Measurements from ENCODE around the gene HAUS8.
A peak's percentile ranks its signal among the peaks of the same experiment; 100 is the strongest.

HAUS8 gene

DNA sequence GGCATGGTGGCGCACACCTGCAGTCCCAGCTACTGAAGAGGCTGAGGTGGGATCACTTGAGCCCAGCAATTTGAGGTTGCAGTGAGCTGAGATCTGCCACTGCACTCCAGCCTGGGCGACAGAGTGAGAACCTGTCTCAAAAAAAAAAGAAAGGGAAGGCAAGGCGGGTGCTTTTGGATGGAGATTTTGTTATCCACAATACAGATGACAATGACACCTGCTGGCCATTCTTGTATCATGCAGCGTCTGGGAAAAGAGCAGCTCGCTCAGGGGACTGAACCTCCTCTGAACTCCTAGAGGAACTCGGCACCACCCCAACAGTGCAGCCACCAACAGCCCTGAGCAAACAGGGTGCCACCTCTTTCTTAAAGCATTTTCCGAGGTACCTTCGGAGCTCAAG lies 22.8 kb downstream of the HAUS8 start:
- in situ Hi-C loops (cut with MboI; ENCODE audit: low sequenced_read_pairs): no loop called here
- H3K36me3 ChIP-seq (replicated peaks): peaks cover 68% of the 10 kb centered on the region
- peak; percentile 31 to 51 for DNase-seq (ENCODE audit: low spot score in 2 of 2)
- no peaks in the 10 kb centered on the region for H3K4me1 ChIP-seq
- no peaks in the 10 kb centered on the region for H3K9me3 ChIP-seq
- no peaks in the 10 kb centered on the region for H3K27me3 ChIP-seq (ENCODE audit: low read depth)
- no peak overlapping the region for H3K4me3 ChIP-seq

GRCh38 chr19:17049711-17050280 lies 25.5 kb downstream of the HAUS8 start:
- Histone ChIP-seq H3K36me3 (replicated peaks) (peaks cover 49% of the 10 kb centered on the region), H3K4me3 (no peak overlapping the region), H3K27me3 (ENCODE audit: low read depth) (no peaks in the 10 kb centered on the region), H3K9me3 (no peaks in the 10 kb centered on the region), H3K4me1 (no peaks in the 10 kb centered on the region)
- no peak for DNase-seq (ENCODE audit: low spot score in 2 of 2)
- in situ Hi-C loops (cut with MboI; ENCODE audit: low sequenced_read_pairs): no loop called here

- in situ Hi-C loops (cut with MboI; ENCODE audit: low sequenced_read_pairs): no loop called here
- DNase-seq (ENCODE audit: low spot score in 2 of 2): no peak
- peaks cover 43% of the 10 kb centered on the region for H3K36me3 ChIP-seq (replicated peaks)
These were observed 26.3 kb downstream of the HAUS8 start for GRCh38 chr19:17048885-17049453.

DNA sequence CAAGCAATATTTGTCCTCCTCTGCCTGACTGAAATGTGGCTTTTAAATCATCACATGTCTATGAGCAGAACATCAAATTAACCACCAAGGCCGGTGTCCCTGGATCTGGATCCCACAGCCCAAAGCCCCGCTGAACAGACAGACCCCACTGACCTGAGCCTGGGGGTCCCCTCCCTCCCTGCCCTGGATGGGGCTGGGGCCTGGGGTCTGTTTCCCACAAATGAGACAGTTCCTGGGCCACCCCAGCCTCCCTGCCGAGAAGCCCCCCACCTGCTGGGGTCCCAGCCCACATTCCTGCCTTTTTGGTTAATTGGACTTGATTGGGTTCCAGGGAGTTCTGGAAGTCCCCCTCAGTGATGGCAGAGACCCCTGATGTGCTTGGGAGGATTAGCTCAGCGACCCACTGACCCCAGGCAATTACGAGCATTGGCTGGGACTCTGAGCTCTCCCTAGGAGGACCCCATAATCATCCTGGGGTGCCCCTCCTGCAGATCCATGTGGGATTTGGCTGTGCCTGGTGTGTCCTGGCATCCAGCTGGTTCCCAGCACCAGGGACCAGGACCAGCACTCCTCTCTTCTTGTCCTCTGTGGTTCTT lies 29.2 kb downstream of the HAUS8 start:
- no peaks in the 10 kb centered on the region for H3K4me1 ChIP-seq
- no peaks in the 10 kb centered on the region for H3K27me3 ChIP-seq (ENCODE audit: low read depth)
- H3K36me3 ChIP-seq (replicated peaks): peaks cover 18% of the 10 kb centered on the region
- in situ Hi-C loops (cut with MboI; ENCODE audit: low sequenced_read_pairs): no loop called here
- H3K9me3 ChIP-seq: no peaks in the 10 kb centered on the region
- no peak for DNase-seq (ENCODE audit: low spot score in 2 of 2)
- H3K4me3 ChIP-seq: no peak overlapping the region

More at GRCh38 chr19:17048885-17049453, 26.3 kb downstream of the HAUS8 start:
- Histone ChIP-seq H3K27me3 (ENCODE audit: low read depth) (no peaks in the 10 kb centered on the region), H3K4me3 (no peak overlapping the region), H3K4me1 (no peaks in the 10 kb centered on the region), H3K9me3 (no peaks in the 10 kb centered on the region)

DNA sequence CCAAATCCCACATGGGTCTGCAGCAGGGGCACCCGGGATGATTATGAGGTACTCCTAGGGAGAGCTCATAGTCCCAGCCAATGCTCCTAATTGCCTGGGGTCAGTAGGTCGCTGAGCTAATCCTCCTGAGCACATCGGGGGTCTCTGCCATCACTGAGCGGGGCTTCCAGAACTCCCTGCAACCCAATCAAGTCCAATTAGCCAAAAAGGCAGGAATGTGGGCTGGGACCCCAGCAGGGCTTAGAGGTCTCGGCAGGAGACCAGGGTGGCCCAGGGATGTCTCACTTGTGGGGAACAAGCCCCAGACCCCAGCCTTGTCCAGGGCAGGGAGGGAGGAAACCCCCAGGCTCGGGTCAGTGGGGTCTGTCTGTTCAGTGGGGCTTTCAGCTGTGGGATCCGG lies 31.5 kb downstream of the HAUS8 start:
- H3K9me3 ChIP-seq: no peaks in the 10 kb centered on the region
- in situ Hi-C loops (cut with MboI; ENCODE audit: low sequenced_read_pairs): no loop called here
- no peaks in the 10 kb centered on the region for H3K27me3 ChIP-seq (ENCODE audit: low read depth)
- H3K36me3 ChIP-seq (replicated peaks): peaks cover under 1% of the 10 kb centered on the region
- no peak overlapping the region for H3K4me3 ChIP-seq
- DNase-seq (ENCODE audit: low spot score in 2 of 2): no peak
- no peaks in the 10 kb centered on the region for H3K4me1 ChIP-seq

GRCh38 chr19:17041976-17042375 lies 33.3 kb downstream of the HAUS8 start:
- Histone ChIP-seq H3K4me1 (no peaks in the 10 kb centered on the region), H3K27me3 (ENCODE audit: low read depth) (no peaks in the 10 kb centered on the region), H3K4me3 (no peak overlapping the region), H3K9me3 (no peaks in the 10 kb centered on the region), H3K36me3 (replicated peaks) (no peaks in the 10 kb centered on the region)
- in situ Hi-C loops (cut with MboI; ENCODE audit: low sequenced_read_pairs): no loop called here
- no peak for DNase-seq (ENCODE audit: low spot score in 2 of 2)

DNA sequence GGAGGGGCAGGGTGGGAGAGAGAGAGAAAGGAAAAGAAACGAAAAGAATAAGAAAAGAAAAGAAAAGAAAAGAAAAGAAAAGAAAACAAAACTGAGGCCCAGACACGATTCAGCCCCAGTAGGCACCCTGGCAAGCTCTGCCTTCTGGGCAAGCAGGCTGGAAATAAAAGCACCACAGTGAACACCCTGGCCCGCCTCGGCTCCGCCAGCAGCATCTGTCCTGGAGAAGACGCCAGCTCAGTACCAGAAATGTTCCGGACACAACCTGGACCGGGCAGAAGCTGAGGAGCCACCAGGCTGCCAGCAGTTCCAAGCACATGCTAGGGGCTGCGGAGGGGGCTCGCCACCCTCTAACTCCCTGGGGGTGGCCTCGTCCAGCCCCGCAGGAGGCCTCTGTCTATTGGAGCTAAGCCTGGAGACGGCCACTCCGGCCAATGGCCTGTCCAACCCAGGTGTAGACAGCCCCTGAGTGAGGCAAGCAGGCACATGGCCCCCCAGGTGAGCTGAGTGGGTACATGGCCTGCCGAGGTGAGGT lies 37.2 kb downstream of the HAUS8 start:
- H3K27me3 ChIP-seq (ENCODE audit: low read depth): no peaks in the 10 kb centered on the region
- in situ Hi-C loops (cut with MboI; ENCODE audit: low sequenced_read_pairs): no loop called here

DNA sequence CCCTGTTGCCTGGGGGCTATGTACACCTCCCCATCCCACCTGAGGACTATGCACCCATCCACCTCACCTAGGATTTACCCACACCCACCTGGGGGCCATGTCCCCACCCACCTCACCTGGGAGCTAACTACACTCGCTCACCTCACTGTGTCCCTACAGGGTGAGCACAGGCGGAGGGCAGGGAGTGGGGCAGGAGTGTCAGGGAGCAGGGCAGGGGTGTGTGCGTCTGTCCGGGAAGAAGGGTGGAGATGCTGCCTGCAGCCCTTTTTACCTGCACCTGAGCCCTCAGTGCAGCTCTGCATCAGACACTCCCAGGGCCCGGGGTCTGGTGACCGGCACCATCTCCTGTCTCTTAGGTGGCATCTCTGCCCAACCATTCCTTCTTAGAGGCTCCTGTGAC lies 38.1 kb downstream of the HAUS8 start:
- H3K4me3 ChIP-seq: no peak overlapping the region
- H3K9me3 ChIP-seq: no peaks in the 10 kb centered on the region
- DNase-seq (ENCODE audit: low spot score in 2 of 2): no peak
- H3K36me3 ChIP-seq (replicated peaks): no peaks in the 10 kb centered on the region
- H3K4me1 ChIP-seq: no peaks in the 10 kb centered on the region
- in situ Hi-C loops (cut with MboI; ENCODE audit: low sequenced_read_pairs): no loop called here
- no peaks in the 10 kb centered on the region for H3K27me3 ChIP-seq (ENCODE audit: low read depth)

More for the DNA sequence above, 37.2 kb downstream of the HAUS8 start:
- DNase-seq (ENCODE audit: low spot score in 2 of 2): no peak
- Histone ChIP-seq H3K36me3 (replicated peaks) (no peaks in the 10 kb centered on the region), H3K4me1 (no peaks in the 10 kb centered on the region), H3K9me3 (no peaks in the 10 kb centered on the region), H3K4me3 (no peak overlapping the region)

DNA sequence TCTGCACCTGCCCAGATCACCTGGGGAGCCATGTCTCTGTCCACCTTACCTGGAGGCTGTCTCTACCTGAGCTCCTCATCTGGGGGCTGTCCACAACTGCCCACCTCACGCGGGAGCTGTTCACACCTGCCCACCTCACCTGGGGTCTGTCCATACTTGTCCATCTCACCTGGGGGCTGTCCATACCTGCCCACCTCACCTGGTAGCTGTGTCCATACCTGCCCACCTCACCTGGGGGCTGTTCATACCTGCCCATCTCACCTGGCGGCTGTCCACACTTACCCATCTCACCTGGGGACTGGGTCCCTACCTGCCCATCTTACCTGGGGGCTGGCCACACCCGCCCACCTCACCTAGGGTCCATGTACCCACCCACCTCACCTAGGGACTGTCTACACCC lies 38.6 kb downstream of the HAUS8 start:
- in situ Hi-C loops (cut with MboI; ENCODE audit: low sequenced_read_pairs): no loop called here
- H3K27me3 ChIP-seq (ENCODE audit: low read depth): no peaks in the 10 kb centered on the region

DNA sequence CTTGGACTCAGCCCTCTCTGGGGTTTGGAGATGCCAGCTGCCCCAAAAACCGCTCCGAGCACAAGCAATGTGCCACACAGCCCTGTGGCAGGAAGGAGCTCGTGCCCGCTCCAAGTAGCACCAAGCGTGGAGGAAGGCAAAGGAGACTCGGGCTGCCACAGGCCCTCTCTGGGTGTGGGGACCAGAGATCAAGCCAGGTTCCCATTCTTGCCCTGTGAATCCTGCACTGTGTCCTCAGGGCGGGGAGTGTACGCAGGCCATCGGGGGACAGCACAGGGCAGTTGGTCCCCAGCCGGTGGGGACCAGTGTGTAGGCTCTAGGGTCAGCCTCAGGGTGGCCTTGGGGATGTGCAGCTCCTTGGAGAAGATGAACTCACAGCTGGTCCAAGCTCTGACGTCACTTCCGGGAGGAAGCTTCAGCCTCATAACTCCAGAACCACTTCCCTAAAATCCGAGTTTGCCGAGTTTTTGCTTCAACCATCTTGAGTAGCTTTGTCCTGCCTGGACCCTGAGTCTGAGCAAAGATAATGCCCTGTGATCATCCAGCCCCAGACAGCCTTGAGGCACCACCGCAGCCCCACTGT lies 39.3 kb downstream of the HAUS8 start:
- Histone ChIP-seq H3K27me3 (ENCODE audit: low read depth) (no peaks in the 10 kb centered on the region), H3K9me3 (no peaks in the 10 kb centered on the region), H3K4me1 (no peaks in the 10 kb centered on the region), H3K36me3 (replicated peaks) (no peaks in the 10 kb centered on the region), H3K4me3 (no peak overlapping the region)
- in situ Hi-C loops (cut with MboI; ENCODE audit: low sequenced_read_pairs): no loop called here
- DNase-seq (ENCODE audit: low spot score in 2 of 2): peak in 1 of 2 experiments; percentile 28

More for the DNA sequence above, 38.6 kb downstream of the HAUS8 start:
- no peaks in the 10 kb centered on the region for H3K9me3 ChIP-seq
- H3K36me3 ChIP-seq (replicated peaks): no peaks in the 10 kb centered on the region
- DNase-seq (ENCODE audit: low spot score in 2 of 2): no peak
- no peaks in the 10 kb centered on the region for H3K4me1 ChIP-seq
- no peak overlapping the region for H3K4me3 ChIP-seq

DNA sequence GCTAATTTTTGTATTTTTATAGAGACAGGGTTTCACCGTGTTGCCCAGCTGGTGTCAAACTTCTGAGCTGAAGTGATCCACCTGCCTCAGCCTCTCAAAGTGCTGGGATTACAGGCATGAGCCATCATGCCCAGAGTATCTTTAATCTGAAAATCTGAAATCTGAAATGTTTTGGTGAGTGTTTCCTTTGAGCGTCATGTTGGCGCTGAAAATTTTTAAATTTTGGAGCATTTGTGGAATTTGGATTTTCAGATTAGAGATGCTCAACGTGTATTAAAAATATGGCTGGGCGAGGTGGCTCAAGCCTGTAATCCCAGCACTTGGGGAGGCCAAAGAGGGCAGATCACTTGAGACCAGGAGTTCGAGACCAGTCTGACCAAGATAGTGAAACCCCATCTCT lies 43.5 kb downstream of the HAUS8 start:
- Histone ChIP-seq H3K9me3 (no peaks in the 10 kb centered on the region), H3K4me3 (no peak overlapping the region), H3K27me3 (ENCODE audit: low read depth) (0 out of 2 replicates have a peak, but pooled peaks cover 4% of the 10 kb centered on the region), H3K36me3 (replicated peaks) (no peaks in the 10 kb centered on the region), H3K4me1 (no peaks in the 10 kb centered on the region)
- no peak for DNase-seq (ENCODE audit: low spot score in 2 of 2)
- in situ Hi-C loops (cut with MboI; ENCODE audit: low sequenced_read_pairs): no loop called here

DNA sequence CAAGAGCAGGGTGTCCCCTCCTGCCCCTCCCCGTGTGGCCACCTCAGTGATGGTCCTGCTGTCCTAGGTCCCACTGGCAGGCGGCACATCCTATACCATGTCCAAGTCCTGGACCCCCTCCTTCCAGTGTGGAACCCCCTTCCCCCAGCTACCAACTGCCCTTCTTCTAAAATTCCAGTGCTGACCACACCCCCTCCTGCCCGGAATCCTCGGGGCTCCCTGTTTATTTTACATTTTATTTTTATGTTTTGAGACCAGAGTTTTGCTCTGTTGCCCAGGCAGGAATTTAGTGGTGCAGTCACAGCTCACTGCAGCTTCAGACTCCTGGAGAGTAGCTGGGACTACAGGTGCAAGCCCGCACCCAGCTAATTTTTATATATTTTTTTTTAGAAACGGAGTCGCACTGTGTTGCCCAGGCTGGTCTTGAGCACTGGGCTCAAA lies 47.7 kb downstream of the HAUS8 start:
- no peak overlapping the region for H3K4me3 ChIP-seq
- no peak for DNase-seq (ENCODE audit: low spot score in 2 of 2)
- no peaks in the 10 kb centered on the region for H3K9me3 ChIP-seq
- in situ Hi-C loops (cut with MboI; ENCODE audit: low sequenced_read_pairs): no loop called here
- H3K36me3 ChIP-seq (replicated peaks): no peaks in the 10 kb centered on the region
- peaks cover 21% of the 10 kb centered on the region for H3K27me3 ChIP-seq (ENCODE audit: low read depth)
- H3K4me1 ChIP-seq: no peaks in the 10 kb centered on the region

DNA sequence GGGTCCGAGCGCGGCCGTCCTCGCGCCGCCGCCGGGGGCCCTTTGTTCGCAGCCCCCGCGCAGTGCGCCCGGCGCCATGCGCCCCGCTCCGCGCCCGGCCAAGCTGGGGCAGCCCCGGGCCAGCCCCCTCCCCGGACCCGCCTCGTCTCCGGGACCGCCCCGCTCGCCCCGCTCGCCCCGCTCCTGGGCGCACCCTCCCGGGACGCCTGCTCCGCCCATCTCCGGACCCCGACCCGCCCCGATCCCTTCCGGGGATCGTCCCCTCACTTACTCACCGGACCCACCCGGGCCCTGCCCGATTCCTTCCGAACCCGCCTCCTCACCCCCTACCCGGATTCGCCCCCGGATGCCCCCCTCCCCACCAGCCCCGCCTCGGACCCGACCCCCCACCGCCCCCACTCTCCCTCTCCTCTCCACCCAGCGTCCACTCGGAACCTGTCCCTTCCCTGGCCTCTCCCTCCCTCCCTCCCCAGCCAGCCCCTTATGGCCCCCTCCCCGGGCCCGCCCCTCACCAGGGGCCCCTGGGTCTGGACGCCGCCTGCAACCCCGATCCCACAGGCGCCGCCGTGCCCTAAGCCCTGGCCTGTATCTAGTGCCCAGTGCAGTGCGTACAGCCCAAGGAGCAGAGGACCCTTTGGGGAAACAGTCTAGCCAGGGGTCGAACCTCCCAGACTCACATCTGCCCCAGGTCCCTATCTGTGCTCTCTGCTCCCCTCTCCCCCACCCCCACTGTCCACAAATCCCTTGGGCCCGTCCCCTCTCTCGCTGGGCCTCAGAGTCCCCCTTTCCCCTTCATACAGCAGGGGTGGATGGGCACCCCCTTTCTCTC lies 48.3 kb downstream of the HAUS8 start, which contains the start of gene CPAMD8:
Gene CPAMD8, minus strand, starts transcription at position 105 of the 829 bp plus-strand sequence. CDS start 168 bp downstream, outside the sequence.
- Histone ChIP-seq H3K27me3 (ENCODE audit: low read depth) (peaks cover 21% of the 10 kb centered on the region), H3K4me1 (no peaks in the 10 kb centered on the region), H3K9me3 (no peaks in the 10 kb centered on the region), H3K4me3 (peak within 1 kb of the TSS; percentile 17), H3K36me3 (replicated peaks) (no peaks in the 10 kb centered on the region)
- peak in 1 of 2 experiments; percentile 24 for DNase-seq (ENCODE audit: low spot score in 2 of 2)
- in situ Hi-C loops (cut with MboI; ENCODE audit: low sequenced_read_pairs): no loop called here

All from HAP-1 (cell line).